Mammary epithelial cell (primary cell): ENCODE data around the gene HNRNPA2B1.
"Not testable (repeated sequence)": the region's sequence is repeated elsewhere in the genome, so short reads cannot be mapped to it uniquely, and the experiment has no call there.

Experiments
- CTCF ChIP-seq, 2 donors: IDR thresholded peaks in 1 of 2; conservative IDR thresholded peaks in 1 of 2; 2 replicates each; pipeline ENCODE4 v1.5.1; 2011 to 2012; ENCODE audit warnings: inconsistent platforms in 2 of 2, low read length in 2 of 2, mild to moderate bottlenecking in 2 of 2, control low read depth in 1 of 2, low read depth in 1 of 2; ENCODE audit not compliant: insufficient read depth in 1 of 2; ENCODE audit errors: extremely low read depth in 1 of 2
- EZH2 ChIP-seq: IDR thresholded peaks from 2 replicates; pipeline ENCODE4 v1.6.1; 2012; ENCODE audit warnings: low read length, inconsistent platforms, borderline replicate concordance

GRCh38 chr7:26184281-26185101, 16.1 kb downstream of the HNRNPA2B1 start:
- TF ChIP-seq CTCF (conservative IDR thresholded peaks at IDR 0.05 in 1 of 2, IDR thresholded peaks at IDR 0.05 in 1 of 2; ENCODE audit: extremely low read depth in 1 of 2, insufficient read depth in 1 of 2, low read depth in 1 of 2, low read length in 2 of 2); EZH2: not testable (repeated sequence)
